Endodermal cell (in vitro differentiated cells): ENCODE data around the gene SNW1. TPM values are rescaled to one million over a fixed set of nuclear protein-coding genes. Genes with fewer than 3 reads are reported as not detected.

Source experiments
- DNase-seq: peaks from one replicate; pipeline ENCODE4 v3.0.0-alpha.2; 2017
- H3K27ac ChIP-seq: 2 replicates; pipeline ENCODE4 v1.5.1; 2013; ENCODE audit warnings: mild to moderate bottlenecking, low read depth, low read length, moderate library complexity
- H3K27me3 ChIP-seq: 2 replicates; pipeline ENCODE4 v1.6.1; 2013; ENCODE audit warnings: mild to moderate bottlenecking, low read length, moderate library complexity; ENCODE audit not compliant: insufficient read depth, control insufficient read depth, poor library complexity, severe bottlenecking
- H3K36me3 ChIP-seq: 2 replicates; pipeline ENCODE4 v1.7.0; 2013; ENCODE audit warnings: mild to moderate bottlenecking, low read length, moderate library complexity; ENCODE audit not compliant: control insufficient read depth, insufficient read depth
- H3K4me1 ChIP-seq: one replicate; pipeline ENCODE4 v1.7.0; 2013; ENCODE audit warnings: low read length; ENCODE audit not compliant: control insufficient read depth, insufficient read depth
- H3K4me3 ChIP-seq: 2 replicates; pipeline ENCODE4 v1.5.1; 2013; ENCODE audit warnings: mild to moderate bottlenecking, low read length, moderate library complexity
- H3K9ac ChIP-seq: 2 replicates; pipeline ENCODE4 v1.6.1; 2013; ENCODE audit warnings: mild to moderate bottlenecking, low read length, moderate library complexity; ENCODE audit not compliant: poor library complexity, severe bottlenecking; ENCODE audit errors: extremely low read depth
- H3K9me3 ChIP-seq: 2 replicates; pipeline ENCODE4 v1.6.1; 2013; ENCODE audit warnings: mild to moderate bottlenecking, low read length, moderate library complexity; ENCODE audit not compliant: control insufficient read depth
- H3K27ac Mint-ChIP-seq: 2 replicates; pipeline ENCODE4 v1.8.0; 2020; ENCODE audit warnings: mixed read lengths
- H3K27me3 Mint-ChIP-seq: 2 replicates; pipeline ENCODE4 v1.8.0; 2021; ENCODE audit warnings: mild to moderate bottlenecking, mixed read lengths; ENCODE audit not compliant: insufficient read depth
- H3K36me3 Mint-ChIP-seq: 2 replicates; pipeline ENCODE4 v1.8.0; 2020; ENCODE audit warnings: low read depth, mixed read lengths
- H3K4me1 Mint-ChIP-seq: 2 replicates; pipeline ENCODE4 v1.8.0; 2020; ENCODE audit warnings: mixed read lengths
- H3K4me3 Mint-ChIP-seq: 2 replicates; pipeline ENCODE4 v1.8.0; 2020; ENCODE audit warnings: mild to moderate bottlenecking, moderate library complexity, mixed read lengths
- H3K9me3 Mint-ChIP-seq: 2 replicates; pipeline ENCODE4 v1.8.0; 2020; ENCODE audit warnings: mild to moderate bottlenecking, mixed read lengths
- CTCF ChIP-seq: fragments of 200-600 bp; sonication (generic); conservative IDR thresholded peaks from 2 replicates; pipeline ENCODE4 v1.5.0; 2021; ENCODE audit warnings: antibody characterized with exemption, mild to moderate bottlenecking
- WGBS, 2 experiments: methylation state at CpG; one replicate each; pipeline versions ENCODE4 v1.1.5 to v1.1.7; 2013; ENCODE audit warnings: missing lambda C conversion rate in 2 of 2, mixed read lengths in 1 of 2; ENCODE audit not compliant: insufficient coverage in 1 of 2, insufficient read length in 1 of 2; 5-methylcytosine and 5-hydroxymethylcytosine counted together
- total RNA-seq, 2 donors: library from RNA; stranded (reverse); fragmentation: NEBNext Ultra II Directional in 1 of 2; extraction: Animal tissue kit (Norgen Biotek cat#: 25700) in 1 of 2; gene quantifications; 2 replicates in 1 of 2; 3 replicates in 1 of 2; pipeline ENCODE4 v1.2.1, GENCODE V29; 2021

The SNW1 gene
- total RNA-seq, 2 donors from 2014 or later: 60.8 to 87.8 TPM

DNA sequence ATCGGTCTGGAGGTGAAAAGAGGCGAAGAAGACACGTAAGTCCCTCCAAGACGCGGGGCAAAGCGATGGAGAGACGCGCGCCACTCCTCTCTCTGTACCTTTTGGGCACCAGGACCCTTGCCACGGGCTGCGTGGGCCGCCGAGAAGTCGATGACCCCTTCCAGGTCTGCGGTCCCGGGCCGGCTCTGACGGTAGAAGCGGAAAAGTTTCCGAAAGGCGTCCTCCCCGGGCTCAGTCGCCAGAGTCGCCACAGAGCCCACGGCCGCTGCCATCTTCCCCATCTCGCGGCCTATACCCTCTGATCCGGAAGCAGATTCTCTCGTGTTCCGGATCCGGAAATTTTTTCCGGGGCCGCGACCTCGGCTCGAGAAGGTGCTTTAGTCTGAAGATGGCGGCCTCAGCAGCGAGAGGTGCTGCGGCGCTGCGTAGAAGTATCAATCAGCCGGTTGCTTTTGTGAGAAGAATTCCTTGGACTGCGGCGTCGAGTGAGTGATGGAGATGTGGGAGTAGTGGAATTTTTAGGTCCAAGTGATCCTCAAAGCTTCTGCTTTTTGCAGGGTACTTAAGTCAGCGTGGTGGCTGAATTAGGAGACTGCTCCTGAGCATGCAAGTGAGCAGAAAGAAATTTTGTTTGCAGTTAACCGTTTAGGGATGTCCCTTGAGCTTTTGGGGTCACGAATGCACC lies 53.1 kb downstream of the SNW1 start, which contains the start of the genes ALKBH1 and SLIRP:
Gene ALKBH1 (minus strand): TSS at position 300 of the 685 bp plus-strand sequence. CDS start 19 bp downstream, at position 281.
Gene SLIRP (plus strand): TSS at position 380 of the 685 bp plus-strand sequence. CDS start 9 bp downstream, at position 389.
- H3K9me3 Mint-ChIP-seq: no peaks in the 10 kb centered on the region
- Histone ChIP-seq H3K27me3 (no peaks in the 10 kb centered on the region), H3K9me3 (no peaks in the 10 kb centered on the region), H3K4me1 (peaks cover 5% of the 10 kb centered on the region), H3K27ac (peak within 1 kb of the TSS; percentile 62), H3K4me3 (peak within 1 kb of the TSS; percentile 99), H3K9ac (peak within 1 kb of the TSS; percentile 89), H3K36me3 (peaks cover 40% of the 10 kb centered on the region)
- H3K27ac Mint-ChIP-seq: peak within 1 kb of the TSS; percentile 96
- WGBS, 2 experiments: 0 to 1% methylated on average over 24 to 49 of the region's 49 CpGs
- peaks cover 32% of the 10 kb centered on the region for H3K36me3 Mint-ChIP-seq
- DNase-seq: peak; percentile 92
- H3K4me1 Mint-ChIP-seq: peaks cover 20% of the 10 kb centered on the region
- no peak for TF ChIP-seq CTCF
- no peaks in the 10 kb centered on the region for H3K27me3 Mint-ChIP-seq
- peak within 1 kb of the TSS; percentile 92 for H3K4me3 Mint-ChIP-seq

GRCh38 chr14:77707355-77707723 lies 53.6 kb downstream of the SNW1 start:
- Histone ChIP-seq H3K27ac (peak overlapping the region; percentile 14), H3K4me1 (peaks cover 5% of the 10 kb centered on the region), H3K4me3 (peak overlapping the region; percentile 99), H3K9me3 (no peaks in the 10 kb centered on the region), H3K9ac (peak overlapping the region; percentile 89), H3K36me3 (peaks cover 40% of the 10 kb centered on the region), H3K27me3 (no peaks in the 10 kb centered on the region)
- Mint-ChIP-seq H3K9me3 (no peaks in the 10 kb centered on the region), H3K4me1 (peaks cover 20% of the 10 kb centered on the region), H3K27ac (peak overlapping the region; percentile 96), H3K27me3 (no peaks in the 10 kb centered on the region), H3K4me3 (peak overlapping the region; percentile 92), H3K36me3 (peaks cover 28% of the 10 kb centered on the region)
- DNase-seq: peak; percentile 63
- WGBS, 2 experiments: 0 to 3% methylated on average over 13 to 14 of the region's 14 CpGs
- peak; percentile 47 for TF ChIP-seq CTCF

GRCh38 chr14:77691259-77691658 lies 69.7 kb downstream of the SNW1 start:
- Mint-ChIP-seq H3K27ac (no peak overlapping the region), H3K9me3 (no peaks in the 10 kb centered on the region), H3K27me3 (no peaks in the 10 kb centered on the region), H3K36me3 (peaks cover 49% of the 10 kb centered on the region), H3K4me3 (no peak overlapping the region), H3K4me1 (peaks cover 1% of the 10 kb centered on the region)
- no peak for TF ChIP-seq CTCF
- Histone ChIP-seq H3K9ac (no peak overlapping the region), H3K36me3 (peaks cover 53% of the 10 kb centered on the region), H3K9me3 (no peaks in the 10 kb centered on the region), H3K4me3 (no peak overlapping the region), H3K27me3 (no peaks in the 10 kb centered on the region), H3K4me1 (no peaks in the 10 kb centered on the region), H3K27ac (no peak overlapping the region)
- DNase-seq: no peak
- WGBS, 2 experiments: 95 to 100% methylated on average over 2 of the region's 2 CpGs
